Esophagus muscularis mucosa (tissue), 4 donors: Measurements from ENCODE around the gene MAF. TPM values are rescaled to one million over a fixed set of nuclear protein-coding genes. Genes with fewer than 3 reads are reported as not detected.

Source experiments
- DNase-seq: peaks from one replicate; pipeline ENCODE4 v3.0.0-alpha.2; 2017; ENCODE audit errors: extremely low spot score
- H3K27ac ChIP-seq, 4 donors: fragments of 200-600 bp; sonication (generic); replicated peaks in 1 of 4; 1 replicate in 3 of 4; 2 replicates in 1 of 4; pipeline ENCODE4 v1.5.1; 2016 to 2019; ENCODE audit warnings: mild to moderate bottlenecking in 1 of 4
- H3K27me3 ChIP-seq, 4 donors: fragments of 200-600 bp; sonication (generic); one replicate each; pipeline versions ENCODE4 v1.5.1 to v1.6.0; 2016 to 2019
- H3K36me3 ChIP-seq, 4 donors: fragments of 200-600 bp; sonication (generic); one replicate each; pipeline ENCODE4 v1.5.1; 2016 to 2019
- H3K4me1 ChIP-seq, 4 donors: fragments of 200-600 bp; sonication (generic); one replicate each; pipeline ENCODE4 v1.5.1; 2016 to 2019
- H3K4me3 ChIP-seq, 4 donors: fragments of 200-600 bp; sonication (generic); 1 replicate in 2 of 4; 2 replicates in 2 of 4; pipeline ENCODE4 v1.5.1; 2016 to 2019; ENCODE audit warnings: mild to moderate bottlenecking in 4 of 4, moderate library complexity in 1 of 4
- H3K9me3 ChIP-seq, 4 donors: fragments of 200-600 bp; sonication (generic); 1 replicate in 3 of 4; 2 replicates in 1 of 4; pipeline ENCODE4 v1.5.1; 2016 to 2019
- CTCF ChIP-seq, 3 experiments: fragments of 200-600 bp in 2 of 3; fragments of 450-650 bp in 1 of 3; sonication (generic) in 2 of 3; IDR thresholded peaks; one replicate each; pipeline ENCODE4 v1.5.1; 2017 to 2019; ENCODE audit warnings: antibody characterized with exemption in 3 of 3, mild to moderate bottlenecking in 2 of 3, moderate library complexity in 1 of 3
- EP300 ChIP-seq: sonication (generic); formaldehyde crosslinking; IDR thresholded peaks from one replicate; pipeline ENCODE4 v1.6.1; 2017; ENCODE audit warnings: antibody characterized with exemption
- POLR2A ChIP-seq: fragments of 450-650 bp; IDR thresholded peaks from one replicate; pipeline ENCODE4 v1.6.1; 2017; ENCODE audit warnings: antibody characterized with exemption, moderate library complexity, mild to moderate bottlenecking, low read depth
- POLR2AphosphoS5 ChIP-seq, 2 donors: sonication (generic); formaldehyde crosslinking; IDR thresholded peaks; one replicate each; pipeline ENCODE4 v1.6.1; 2017; ENCODE audit warnings: antibody characterized with exemption in 2 of 2
- WGBS: methylation state at CpG from one replicate; pipeline ENCODE4 v1.1.5; 2018; 5-methylcytosine and 5-hydroxymethylcytosine counted together
- intact Hi-C: fragments of 100-400 bp; cut with DNase I; formaldehyde crosslinking; loops from one replicate; pipeline ENCODE4 v1.15.1; 2023
- total RNA-seq, 4 donors: library from RNA; depleted of rRNA; stranded (reverse); fragments of >200 nt; gene quantifications; one replicate each; pipeline versions ENCODE4 v1.1.0 to v1.2.1, GENCODE V29; 2016

Gene MAF
- total RNA-seq, 4 donors from 2014 or later: 30.4 to 55.1 (median 40.8) TPM

GRCh38 chr16:79642652-79643051 lies 42.1 kb upstream of the MAF start:
- H3K36me3 ChIP-seq: no peaks in the 10 kb centered on the region
- H3K9me3 ChIP-seq: no peaks in the 10 kb centered on the region
- WGBS: 80% methylated on average over 4 of the region's 4 CpGs
- DNase-seq: no peak
- peaks cover 0 to 10% (median 0%) of the 10 kb centered on the region in 4 donors for H3K4me1 ChIP-seq
- no peak overlapping the region for H3K27ac ChIP-seq
- TF ChIP-seq POLR2A: no peak
- no peak for TF ChIP-seq CTCF (IDR thresholded peaks at IDR 0.05)
- TF ChIP-seq EP300: no peak
- no peak for TF ChIP-seq POLR2AphosphoS5 (IDR thresholded peaks at IDR 0.05)
- H3K27me3 ChIP-seq: no peaks in the 10 kb centered on the region
- no peak overlapping the region for H3K4me3 ChIP-seq
- intact Hi-C loops: no loop called here

- no peak for DNase-seq
- 32% methylated on average over 16 of the region's 16 CpGs for WGBS
- Histone ChIP-seq H3K27me3 (no peaks in the 10 kb centered on the region), H3K9me3 (no peaks in the 10 kb centered on the region), H3K36me3 (no peaks in the 10 kb centered on the region), H3K4me3 (peak overlapping the region in 2 of 4 donors; percentile 9 to 25), H3K27ac (no peak overlapping the region), H3K4me1 (peaks cover 0 to 10% (median 0%) of the 10 kb centered on the region in 4 donors)
- intact Hi-C loops: no loop called here
- no peak for TF ChIP-seq POLR2AphosphoS5 (IDR thresholded peaks at IDR 0.05)
- no peak for TF ChIP-seq POLR2A
- no peak for TF ChIP-seq CTCF (IDR thresholded peaks at IDR 0.05)
- no peak for TF ChIP-seq EP300
Measured at GRCh38 chr16:79640513-79641360, 40.2 kb upstream of the MAF start.

DNA sequence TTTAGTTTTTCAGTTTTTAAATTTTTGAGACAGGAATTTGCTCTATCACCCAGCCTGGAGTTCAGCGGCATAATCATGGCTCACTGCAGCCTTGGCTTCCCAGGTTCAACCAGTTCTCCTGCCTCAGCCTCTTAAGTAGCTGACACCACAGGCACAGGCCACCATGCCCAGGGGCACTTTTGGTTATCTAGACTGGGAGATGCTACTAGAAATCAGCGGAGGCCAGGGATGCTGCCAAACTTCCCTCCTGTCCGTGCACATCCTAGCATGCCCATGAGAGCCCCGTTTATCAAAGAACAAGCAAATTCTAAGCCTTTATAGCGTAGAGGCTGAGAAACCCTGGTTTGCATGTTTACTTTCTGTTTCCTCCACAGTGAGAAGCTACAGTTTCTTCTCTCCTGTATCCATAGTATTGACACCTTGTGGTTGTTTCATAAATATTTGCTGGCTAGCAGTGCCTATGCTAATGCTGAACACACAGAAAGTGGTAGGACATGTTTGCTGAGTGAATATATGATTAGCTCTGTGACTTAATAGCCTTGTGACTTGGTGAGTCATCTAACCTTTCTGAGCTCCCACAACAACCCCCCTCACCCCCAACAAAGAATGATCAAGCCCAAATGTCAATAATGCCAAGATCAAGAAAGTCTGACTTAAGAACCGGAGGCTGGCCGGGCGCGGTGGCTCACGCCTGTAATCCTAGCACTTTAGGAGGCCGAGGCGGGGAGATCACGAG lies 39.2 kb upstream of the MAF start:
- intact Hi-C loops: no loop called here
- 88% methylated on average over 13 of the region's 13 CpGs for WGBS

GRCh38 chr16:79638386-79638785 lies 37.8 kb upstream of the MAF start:
- H3K9me3 ChIP-seq: no peaks in the 10 kb centered on the region
- DNase-seq: no peak
- H3K27ac ChIP-seq: no peak overlapping the region
- intact Hi-C loops: no loop called here
- no peaks in the 10 kb centered on the region for H3K36me3 ChIP-seq
- H3K27me3 ChIP-seq: no peaks in the 10 kb centered on the region
- WGBS: 94% methylated on average over 5 of the region's 5 CpGs
- TF ChIP-seq EP300 (no peak), POLR2AphosphoS5 (IDR thresholded peaks at IDR 0.05) (no peak), CTCF (IDR thresholded peaks at IDR 0.05) (no peak), POLR2A (no peak)
- no peak overlapping the region for H3K4me3 ChIP-seq
- peaks cover 0 to 10% (median 0%) of the 10 kb centered on the region in 4 donors for H3K4me1 ChIP-seq

More for the DNA sequence above, 39.2 kb upstream of the MAF start:
- no peak for DNase-seq
- no peaks in the 10 kb centered on the region for H3K27me3 ChIP-seq
- no peak overlapping the region for H3K4me3 ChIP-seq
- no peaks in the 10 kb centered on the region for H3K36me3 ChIP-seq
- H3K27ac ChIP-seq: no peak overlapping the region
- no peak for TF ChIP-seq POLR2AphosphoS5 (IDR thresholded peaks at IDR 0.05)
- peaks cover 0 to 10% (median 0%) of the 10 kb centered on the region in 4 donors for H3K4me1 ChIP-seq
- H3K9me3 ChIP-seq: no peaks in the 10 kb centered on the region

DNA sequence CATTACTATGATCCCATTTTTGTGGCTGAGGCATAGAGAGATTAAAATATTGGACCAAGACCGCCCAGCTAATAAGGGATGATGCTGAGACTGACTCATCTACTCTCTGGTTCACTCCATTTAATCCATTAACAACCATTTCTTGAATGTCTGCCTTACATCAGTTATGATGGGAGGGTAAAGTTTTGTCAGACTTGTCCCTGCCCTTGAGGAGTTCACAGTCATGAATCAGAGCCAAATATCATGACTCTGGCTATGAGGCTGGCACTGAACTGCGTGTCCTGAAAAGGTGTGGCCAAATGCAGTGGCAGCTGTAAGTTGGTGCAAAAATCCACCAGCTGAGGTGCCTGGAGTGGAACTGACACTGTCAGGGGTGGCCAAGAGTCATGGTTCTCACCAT lies 35.0 kb upstream of the MAF start:
- no peak overlapping the region for H3K4me3 ChIP-seq
- 93% methylated on average over 2 of the region's 2 CpGs for WGBS
- no peaks in the 10 kb centered on the region for H3K9me3 ChIP-seq
- H3K4me1 ChIP-seq: peaks cover 0 to 4% (median 0%) of the 10 kb centered on the region in 4 donors
- H3K27me3 ChIP-seq: no peaks in the 10 kb centered on the region
- intact Hi-C loops: no loop called here
- no peak for TF ChIP-seq EP300
- no peak for TF ChIP-seq POLR2AphosphoS5 (IDR thresholded peaks at IDR 0.05)
- H3K36me3 ChIP-seq: no peaks in the 10 kb centered on the region
- H3K27ac ChIP-seq: no peak overlapping the region
- no peak for DNase-seq
